Kidney glomerular epithelial cell (primary cell): ENCODE results near the gene EPHA2.

Experiments used
- DNase-seq: peaks from one replicate; lab custom pipeline; 2025; lab: John Stamatoyannopoulos, UW

EPHA2 gene

DNA sequence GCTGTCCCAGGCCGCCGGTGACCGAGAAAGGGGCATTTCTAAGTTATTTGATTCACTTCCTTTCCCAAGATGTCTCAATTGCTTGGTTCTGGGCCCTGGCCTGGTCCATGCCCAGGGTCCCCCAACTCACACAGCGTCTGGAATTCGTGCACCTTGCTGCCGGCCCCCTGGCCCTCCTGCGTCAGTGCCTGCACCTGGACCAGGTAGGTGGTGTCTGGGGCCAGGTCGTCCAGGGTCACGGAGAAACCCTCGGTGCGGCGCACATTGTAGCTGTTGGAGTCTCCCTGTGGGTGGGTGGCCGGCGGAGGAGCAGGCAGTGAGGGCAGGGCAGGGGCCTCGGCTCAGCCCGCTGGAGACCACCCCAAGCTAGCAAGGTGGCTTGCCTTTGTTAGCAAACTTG lies 21.0 kb downstream of the EPHA2 start:
- DNase-seq: no peak

DNA sequence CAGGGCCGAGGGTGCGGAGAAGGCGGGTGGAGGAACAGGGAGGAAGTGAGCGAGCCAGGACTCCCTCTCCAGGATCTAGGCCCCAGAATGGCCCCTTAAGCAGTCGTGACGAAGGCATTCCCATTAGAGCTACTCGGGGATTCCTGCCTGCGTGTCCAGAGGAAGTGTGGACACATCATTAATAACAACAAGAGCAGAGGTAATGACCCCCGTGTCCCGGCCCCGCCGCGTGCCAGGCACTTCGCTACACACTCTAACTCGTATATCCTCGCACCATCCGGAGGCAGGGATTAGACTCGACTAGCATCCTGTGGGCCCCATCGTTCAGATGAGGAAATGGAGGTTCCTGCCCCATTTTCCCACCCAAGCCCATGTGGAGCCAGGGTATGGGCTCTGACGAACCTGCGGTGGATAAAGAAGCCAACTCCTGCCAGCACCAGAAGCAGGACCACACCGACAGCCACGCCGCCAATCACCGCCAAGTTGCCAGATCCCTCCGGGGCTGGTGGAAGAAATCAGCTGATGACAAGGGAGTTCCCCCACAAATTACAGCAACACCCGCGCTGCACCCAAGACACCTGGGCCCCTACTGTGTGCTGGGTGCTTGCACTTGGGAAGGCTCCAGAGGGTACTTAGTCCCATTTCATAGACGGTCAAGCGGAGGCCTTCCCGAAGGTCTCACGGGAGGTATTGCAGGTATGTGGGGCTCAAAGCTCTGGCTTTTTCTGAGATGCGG lies 21.6 kb downstream of the EPHA2 start:
- no peak for DNase-seq

DNA sequence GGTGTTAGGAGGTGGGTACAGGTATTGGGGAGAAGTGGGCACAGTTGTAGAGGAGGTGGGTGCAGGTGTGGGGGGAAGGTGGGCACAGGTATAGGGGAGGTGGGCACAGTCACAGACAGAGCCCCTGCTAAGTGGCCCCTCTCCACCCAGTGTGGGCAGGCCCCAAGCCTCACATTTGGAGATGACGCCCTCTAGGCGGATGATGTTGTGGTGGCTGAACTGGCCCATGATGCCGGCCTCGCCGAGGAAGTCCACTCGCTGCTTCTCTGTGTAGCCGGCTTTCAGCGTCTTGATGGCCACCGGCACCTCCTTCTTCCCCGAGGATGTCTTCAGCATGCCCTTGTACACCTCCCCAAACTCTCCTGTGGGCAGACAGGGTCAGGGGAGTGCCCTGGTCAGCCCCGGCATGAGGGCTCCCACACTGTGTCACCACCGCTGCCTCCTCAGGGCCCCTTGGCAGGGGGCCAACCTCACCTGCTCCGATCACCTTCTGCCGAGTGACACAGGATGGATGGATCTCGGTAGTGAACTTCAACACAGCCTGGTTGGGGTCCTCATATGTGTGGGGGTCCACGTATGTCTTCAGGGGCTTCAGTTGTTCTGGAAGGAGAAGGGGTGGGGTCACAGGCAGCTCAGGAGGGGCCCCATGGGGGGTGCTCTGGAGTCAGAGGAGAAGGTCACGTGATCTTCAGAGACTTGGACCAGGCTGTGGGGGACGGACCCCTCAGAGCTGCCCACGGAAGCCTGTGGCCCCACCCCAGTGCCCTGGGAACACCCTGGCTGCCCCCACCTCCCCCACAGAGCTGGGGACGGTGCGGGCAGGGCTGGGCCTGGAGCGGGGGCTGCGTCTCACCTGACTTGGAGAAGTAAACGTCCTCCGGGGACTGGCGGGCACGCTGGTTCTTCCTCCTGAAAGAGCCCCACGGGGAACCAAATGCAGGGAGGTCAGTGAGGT lies 22.6 kb downstream of the EPHA2 start:
- no peak for DNase-seq

DNA sequence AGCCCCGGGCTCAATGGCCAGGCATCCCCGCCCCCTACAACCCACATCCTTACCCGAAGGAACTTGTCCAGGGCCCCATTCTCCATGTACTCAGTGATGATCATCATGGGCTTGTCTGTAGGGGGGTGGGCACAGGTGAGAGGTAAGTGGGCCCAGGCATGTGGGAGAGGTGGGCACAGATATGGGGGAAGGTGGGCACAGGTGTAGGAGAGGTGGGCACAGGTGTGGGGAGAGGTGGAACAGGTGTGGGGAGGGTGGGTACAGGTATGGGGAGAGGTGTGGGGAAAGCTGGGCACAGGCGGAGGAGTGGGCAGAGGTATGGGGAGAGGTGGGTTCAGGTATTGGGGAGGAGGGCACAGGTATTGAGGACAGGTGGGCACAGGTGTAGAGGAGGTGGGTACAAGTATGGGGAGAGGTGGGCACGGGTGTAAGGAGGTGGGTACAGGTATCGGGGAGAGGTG lies 23.5 kb downstream of the EPHA2 start:
- DNase-seq: no peak

DNA sequence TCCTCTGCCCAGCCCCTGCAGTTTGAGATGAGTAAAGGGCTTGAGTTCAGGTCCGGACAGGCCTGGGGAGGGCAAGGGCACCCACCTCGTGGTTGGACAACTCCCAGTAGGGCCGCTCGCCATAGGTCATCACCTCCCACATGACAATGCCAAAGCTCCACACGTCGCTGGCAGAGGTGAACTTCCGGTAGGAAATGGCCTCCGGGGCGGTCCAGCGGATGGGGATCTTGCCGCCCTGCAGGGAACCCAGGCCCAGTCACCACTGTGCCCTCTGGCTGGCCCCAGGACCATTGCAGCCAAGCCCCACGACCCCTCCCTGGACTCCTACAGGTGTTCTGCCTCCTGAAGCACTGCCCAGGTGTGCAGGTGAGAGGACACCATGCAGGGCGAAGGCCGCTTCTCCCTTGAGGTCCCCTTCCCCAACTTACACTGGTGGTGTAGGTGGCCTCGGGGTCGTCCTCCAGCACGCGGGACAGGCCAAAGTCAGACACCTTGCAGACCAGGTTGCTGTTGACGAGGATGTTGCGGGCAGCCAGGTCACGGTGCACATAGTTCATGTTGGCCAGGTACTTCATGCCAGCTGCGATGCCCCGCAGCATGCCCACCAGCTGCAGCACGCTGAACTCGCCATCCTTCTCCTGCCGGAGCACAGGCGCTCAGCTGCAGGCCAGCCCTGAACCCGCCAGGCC lies 24.1 kb downstream of the EPHA2 start:
- DNase-seq: no peak

DNA sequence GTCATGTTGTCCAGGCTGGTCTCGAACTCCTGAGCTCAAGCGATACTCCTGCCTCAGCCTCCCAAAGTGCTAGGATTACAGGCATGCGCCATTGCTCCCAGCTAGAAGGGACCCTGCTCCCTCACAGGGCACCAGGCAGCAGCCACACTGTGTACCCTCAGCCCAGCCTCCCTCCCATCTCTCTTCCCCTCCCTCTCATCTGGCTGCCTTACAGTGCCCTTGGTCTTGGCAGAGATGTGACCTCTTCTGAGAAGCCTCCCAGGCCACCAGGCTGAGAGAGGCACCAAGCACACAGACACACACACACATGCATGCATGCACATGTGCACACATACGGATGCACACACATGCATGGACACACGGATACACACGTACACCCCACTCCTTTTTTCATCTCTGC lies 25.0 kb downstream of the EPHA2 start:
- DNase-seq: no peak

DNA sequence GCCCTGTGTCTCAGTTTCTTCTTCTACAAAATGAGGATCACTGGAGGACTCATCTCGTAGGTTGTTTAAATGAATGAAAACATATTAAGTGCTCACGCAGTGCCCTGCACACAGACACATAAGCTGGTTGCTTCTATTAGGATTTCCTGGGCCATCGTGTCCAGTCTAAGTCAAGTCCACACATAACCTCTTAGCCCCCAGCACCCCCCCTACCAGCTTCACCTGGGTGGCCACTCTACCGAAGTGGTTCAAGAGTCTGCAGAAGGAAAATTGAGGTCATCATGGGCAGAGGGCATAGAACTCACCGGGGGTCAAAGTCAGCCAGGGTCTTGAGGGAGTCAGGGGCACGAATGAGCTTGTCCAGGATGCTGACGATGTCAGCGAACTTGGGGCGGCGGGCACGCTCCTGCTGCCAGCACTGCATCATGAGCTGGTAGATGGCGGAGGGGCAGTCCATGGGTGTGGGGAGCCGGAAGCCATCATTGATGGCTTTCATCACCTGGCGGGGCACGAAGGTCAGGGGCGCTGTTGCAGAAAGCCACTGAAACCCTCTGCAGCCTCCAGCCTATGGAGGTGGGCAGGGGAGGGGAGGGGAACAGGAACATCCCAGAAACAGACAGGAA lies 25.8 kb downstream of the EPHA2 start:
- DNase-seq: no peak

DNA sequence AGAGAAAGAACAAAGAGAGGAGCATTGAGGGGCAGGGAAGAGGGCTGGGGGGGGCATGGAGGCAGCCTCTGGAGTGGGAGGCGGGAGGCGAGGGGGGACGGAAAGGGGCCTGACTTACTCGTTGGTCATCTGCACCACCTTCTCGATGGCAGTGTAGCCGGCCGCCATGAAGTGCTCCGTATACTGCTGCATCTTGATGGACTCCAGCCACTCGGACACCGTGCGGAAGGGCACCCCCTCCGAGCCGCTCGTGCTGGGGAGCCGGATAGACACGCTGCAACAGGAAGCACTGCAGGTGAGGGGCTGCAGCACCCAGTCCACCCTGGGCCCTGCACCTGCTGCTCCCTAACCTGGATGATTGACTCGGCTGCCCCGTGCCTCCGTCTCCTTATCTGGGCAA lies 26.6 kb downstream of the EPHA2 start:
- DNase-seq: no peak

DNA sequence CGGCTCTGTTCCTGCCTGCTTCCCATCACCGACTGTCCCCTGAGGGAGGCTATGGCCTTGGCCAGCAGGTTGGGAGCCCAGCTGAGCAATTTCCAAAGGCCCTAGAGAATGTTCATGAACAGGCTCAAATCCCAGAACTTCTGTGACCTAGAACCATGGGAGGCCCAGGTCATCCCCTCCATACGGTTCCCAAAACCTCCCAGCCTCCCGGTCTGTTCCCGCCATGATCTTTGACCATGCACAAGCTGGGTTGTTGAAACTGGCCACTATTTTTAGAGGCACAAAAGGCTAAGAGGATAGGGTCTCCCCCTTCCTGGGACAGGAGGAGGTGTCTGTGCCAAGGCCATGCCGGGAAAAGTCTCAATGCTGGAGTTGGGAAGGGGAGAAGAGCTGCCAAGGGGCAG lies 27.5 kb downstream of the EPHA2 start:
- DNase-seq: no peak

DNA sequence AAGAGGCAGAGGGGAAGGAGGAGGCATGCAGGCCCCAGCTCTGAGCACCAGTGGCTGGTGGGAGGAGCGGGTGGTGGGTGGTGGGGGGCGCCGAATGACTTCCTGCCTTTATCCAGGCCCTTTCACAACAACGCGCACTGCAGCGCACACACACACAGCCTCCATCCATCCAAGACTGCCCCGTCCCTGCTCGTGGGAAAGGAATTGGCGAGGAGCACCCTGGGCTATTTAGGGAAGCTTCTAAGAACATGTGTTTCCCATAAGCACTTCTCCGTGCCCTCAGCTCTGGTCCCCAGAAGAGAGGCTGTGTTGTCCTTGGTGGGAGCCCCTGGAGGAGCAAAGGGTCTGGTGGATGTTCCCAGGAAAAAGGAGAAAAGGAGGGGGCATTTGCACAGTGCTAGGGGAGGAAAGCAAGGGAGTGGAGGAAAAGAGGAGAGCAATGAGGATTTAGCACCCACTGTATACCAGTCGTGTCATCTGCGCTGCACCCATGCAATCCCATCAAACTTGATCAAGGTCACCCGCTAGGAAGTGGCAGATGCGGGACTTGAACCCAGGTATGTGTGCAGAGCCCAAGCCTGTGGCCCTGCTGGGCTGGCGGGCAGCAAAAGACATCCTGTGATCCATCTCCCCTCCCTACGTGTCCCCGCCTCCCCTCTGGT lies 28.1 kb downstream of the EPHA2 start:
- DNase-seq: no peak

DNA sequence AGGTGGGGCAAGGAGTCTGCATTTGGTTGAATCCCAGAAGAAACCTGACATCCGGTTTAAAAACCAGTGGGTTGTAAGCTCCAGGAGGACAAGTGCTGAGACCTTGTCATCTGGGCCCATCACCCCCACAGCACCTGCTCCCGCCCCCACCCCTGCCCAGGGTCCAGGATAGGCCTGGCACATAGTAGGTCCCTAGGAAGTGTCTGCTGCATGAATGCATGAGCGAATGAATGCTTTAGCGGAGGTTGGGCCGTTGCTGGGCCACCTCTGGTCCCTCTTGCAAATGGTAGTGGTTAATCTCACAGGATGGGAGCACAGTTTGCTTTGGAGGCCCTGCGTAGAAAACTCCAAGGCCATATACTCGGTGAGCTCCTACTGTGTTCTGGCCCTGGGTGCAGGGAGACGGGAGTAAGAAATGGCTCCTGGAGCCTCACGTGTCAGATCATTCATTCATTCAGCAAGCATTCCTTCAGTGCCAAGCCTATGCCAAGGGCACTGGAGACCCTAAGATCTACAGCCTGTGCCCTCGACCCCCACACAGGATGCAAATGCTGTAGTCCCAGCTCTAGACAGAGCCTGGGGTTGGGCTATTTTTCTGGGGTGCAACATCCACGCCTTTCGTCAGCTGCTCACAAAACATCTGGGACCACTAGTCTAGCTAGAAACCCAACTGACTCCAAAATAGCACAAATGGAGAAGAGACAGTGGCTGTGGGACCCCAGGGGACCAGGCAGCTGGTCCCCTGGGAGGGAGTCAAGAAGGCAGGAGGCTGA lies 28.9 kb downstream of the EPHA2 start:
- DNase-seq: no peak

DNA sequence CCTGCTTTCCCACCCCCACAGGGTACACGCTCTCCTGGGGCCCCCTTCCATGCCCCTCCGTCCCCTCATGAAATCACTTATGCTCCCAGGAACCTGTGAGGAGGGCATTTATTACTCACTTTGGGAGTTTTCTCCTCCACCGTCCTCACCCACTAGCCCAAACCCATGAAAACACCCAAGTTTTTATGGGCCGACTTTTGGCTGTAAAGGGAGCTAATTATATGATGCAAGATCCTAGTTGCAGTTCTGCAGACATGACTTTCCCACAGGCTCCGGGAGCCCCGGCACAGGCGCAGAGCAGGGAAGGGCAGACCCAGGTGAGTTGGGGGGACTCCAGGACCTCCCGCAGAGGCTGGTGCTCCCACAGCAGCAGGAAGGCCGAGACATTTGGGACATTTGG lies 29.7 kb downstream of the EPHA2 start:
- no peak for DNase-seq

DNA sequence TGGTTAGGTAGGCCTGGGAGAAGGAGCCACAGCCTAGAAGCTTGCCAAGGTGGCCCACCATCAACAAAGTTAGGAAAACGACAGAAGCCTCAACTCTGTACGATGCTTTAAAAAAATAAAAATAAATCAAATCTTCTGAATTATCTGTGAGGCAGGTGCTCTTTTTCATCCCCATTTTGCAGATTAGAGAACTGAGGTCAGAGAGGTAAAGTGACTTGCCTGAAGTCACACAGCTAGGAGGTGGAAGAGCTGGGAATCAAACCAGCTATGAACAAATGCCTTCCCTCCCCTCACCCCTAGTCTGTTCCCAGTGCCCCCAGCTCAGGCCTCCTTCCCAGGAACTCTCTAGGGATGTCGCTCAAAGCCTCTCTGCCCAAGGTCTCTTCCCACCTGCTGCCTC lies 30.4 kb downstream of the EPHA2 start:
- DNase-seq: no peak

DNA sequence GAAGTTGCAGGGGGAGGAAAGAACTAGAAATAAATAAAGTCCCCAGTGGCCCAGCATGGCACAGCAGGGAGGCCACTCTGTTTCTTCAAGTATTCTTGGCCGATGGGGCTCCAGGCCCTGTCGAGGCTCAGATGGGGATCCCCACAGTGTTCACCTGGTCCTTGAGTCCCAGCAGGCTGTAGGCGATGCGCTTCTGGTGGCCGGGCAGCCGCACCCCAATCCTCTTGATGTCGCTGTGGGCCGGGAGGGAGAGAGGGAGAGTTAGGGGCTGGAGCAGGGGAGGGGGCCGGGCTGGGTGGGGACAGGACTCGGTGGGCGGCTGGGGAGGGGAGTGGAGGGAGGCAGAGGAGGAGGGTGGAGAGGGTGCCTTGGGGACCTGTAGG lies 30.8 kb downstream of the EPHA2 start:
- DNase-seq: no peak

DNA sequence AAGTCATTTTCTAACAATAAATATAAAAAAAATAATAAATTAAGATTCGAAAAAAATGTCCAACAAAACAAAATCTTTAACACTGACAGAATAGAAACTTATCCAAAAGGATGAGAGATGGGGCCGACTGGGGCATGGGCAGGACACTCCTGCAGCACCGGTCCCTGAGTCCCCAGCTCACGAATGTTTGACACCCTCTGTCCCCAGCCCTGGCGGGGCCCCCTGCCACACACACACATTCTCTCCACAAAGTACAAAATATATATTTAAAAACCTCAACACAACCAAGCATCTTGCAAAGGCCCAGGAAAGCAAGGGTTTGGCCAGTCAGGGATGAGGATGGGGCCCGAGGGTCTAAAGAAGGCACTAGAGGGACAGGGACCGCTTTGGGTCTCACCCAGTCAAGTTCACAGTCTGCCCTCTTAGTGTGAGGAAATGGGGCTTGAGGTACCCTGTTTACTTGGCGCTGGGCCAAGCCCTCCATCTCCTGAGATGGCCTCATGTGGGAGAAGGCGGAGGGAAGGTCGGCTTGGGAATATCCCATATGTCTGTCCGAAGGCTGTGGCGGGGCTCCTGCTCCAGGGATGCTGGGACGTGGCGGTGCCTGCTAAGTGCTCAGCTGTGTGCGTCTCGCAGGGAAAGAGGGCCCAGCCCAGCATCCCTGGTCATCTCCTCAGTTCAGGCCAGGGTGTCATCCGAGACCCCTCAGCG lies 31.3 kb downstream of the EPHA2 start:
- no peak for DNase-seq

DNA sequence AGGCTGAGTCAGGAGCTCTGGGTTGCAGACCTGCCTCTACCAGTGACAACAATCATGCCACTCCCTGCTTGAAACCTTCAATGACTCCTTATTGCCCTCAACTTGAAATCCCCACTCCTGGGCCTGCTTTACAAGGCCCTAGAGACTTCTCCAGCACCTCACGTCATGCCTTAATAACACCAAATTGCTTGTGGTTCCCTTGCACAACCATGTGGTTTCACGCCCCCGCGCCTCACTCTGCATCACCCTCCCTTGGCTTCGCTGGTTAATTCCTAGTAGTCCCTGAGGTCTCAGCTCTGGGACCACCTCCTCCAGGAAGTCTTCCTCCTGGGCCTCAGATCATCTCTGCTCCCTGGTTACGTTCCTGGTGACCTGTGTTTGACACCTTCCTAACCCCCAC lies 33.0 kb downstream of the EPHA2 start:
- DNase-seq: peak; percentile 89

DNA sequence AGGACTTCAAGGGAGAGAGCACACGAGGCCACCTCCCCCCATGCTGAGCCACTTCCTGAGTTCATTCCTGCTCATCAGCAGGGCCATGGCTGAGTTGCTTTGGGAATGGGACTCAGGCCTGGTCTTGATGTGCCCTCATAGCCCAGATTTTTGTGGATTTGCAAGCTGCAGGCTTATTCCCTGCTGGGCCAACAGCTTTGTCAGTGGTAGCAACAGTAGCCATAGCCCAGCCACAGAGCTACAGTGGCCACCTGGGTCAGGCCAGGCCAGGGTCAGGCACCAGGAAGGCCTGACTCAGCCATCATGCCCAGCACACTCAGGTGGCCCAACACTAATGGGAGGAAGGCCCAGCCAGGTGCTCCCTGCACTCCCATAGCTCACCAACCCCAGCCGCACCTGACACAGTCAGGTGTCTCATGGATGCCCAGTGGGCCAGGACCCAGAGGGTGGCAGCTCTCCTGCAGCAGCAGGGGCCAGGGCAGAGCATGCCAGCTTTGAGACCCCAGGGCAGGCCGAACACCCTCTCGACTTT lies 33.5 kb downstream of the EPHA2 start:
- peak; percentile 46 for DNase-seq

DNA sequence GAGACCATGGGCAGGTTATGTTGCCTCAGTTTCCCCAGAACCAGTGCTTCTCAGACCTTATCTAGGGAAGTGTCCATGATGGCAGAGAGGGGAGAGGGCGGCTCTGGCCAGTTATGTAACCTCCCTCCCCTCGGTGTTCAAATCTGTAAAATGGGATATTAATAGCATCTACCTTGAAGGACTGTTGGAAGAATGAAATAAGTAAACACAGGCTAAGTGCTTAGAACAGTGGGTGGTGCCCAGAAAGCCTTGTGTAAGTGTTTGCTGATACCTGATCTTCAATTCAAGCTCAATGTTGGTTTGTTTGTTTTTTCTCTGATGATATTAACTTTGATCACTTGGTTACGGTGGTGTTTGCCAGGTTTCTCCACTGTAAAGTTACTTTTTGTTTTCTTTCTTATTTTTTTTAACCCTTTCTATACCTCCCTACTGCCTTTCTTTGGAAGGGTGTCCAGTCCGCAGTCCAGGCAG lies 34.9 kb downstream of the EPHA2 start:
- DNase-seq: no peak

DNA sequence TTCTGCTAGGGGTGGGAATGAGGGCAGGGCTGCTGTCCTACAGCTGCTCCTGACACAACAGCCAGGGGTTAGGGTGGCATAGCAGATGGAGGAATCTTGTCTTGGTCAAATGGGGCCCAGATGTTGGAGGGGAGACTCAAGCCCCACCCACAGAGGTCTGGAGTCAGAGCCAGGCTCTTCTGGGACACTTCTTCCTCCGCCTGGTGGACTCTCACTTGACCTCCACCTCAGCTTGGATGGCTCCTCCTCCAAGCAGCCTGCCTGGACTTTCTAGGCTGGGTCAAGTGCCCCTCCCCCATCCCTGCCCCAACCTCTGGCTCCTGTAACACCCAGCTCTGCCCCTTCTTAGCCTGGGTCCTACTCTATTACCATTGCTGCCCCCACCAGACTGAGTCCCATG lies 35.5 kb downstream of the EPHA2 start:
- DNase-seq: no peak

DNA sequence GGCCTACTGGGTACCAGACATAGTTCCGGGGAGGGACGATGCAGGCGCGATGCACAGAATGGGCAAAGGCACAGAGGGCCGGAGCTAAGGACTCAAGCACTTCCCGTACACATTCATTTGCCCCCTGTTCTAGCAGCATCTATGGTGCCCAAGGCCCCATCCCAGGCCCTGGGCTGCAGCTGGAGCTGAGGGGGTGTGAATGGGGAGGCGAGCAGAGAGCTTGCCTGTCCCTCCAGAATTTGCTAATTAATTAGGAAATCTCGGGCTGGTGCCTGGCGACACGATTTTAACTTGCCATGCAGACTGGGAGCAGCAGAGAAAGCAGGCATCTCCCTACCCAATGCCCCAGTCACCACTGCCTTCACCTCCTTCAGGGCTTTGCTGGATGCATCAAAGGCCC lies 35.9 kb downstream of the EPHA2 start:
- no peak for DNase-seq
